HG03354 (cell line): ENCODE results near the gene RPL4.
"Not testable (repeated sequence)": the region's sequence is repeated elsewhere in the genome, so short reads cannot be mapped to it uniquely, and the experiment has no call there.

Experiments used
- ATAC-seq: cut with Tn5 transposase; IDR thresholded peaks from one replicate; pipeline ENCODE4 v1.9.1; 2021; ENCODE audit warnings: mild to moderate bottlenecking; ENCODE audit not compliant: unreplicated experiment, poor library complexity, severe bottlenecking

RPL4 gene

DNA sequence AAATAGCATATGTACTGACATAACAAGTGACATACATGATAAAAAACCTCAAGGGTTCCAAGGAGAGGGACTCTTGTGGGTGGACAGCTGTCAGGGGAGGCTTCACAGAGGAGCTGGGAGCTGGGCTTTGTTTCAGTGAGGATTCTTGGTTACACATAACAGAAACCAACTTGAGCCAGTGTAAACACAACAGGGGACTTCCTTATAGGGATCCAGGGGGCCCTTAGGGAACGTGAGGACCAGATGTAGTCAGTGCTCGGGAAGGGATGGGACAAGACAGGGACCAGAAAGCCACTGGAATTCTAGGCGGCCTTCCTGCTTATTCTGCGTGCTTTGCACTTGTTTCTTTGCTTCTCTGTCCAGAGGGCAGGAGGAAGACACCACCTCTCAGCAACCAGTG is 42.0 kb downstream of the RPL4 start:
- no peak for ATAC-seq

- ATAC-seq: no peak
These were observed 42.7 kb downstream of the RPL4 start for GRCh38 chr15:66461917-66462316.

- not testable (repeated sequence) for ATAC-seq
These were observed 43.4 kb downstream of the RPL4 start for GRCh38 chr15:66461294-66461693.

- ATAC-seq: no peak
These were observed 44.6 kb downstream of the RPL4 start for GRCh38 chr15:66459818-66460615.

- ATAC-seq: no peak
These were observed 48.4 kb downstream of the RPL4 start for GRCh38 chr15:66456211-66456610.

GRCh38 chr15:66454143-66454542 is 50.5 kb downstream of the RPL4 start:
- no peak for ATAC-seq

DNA sequence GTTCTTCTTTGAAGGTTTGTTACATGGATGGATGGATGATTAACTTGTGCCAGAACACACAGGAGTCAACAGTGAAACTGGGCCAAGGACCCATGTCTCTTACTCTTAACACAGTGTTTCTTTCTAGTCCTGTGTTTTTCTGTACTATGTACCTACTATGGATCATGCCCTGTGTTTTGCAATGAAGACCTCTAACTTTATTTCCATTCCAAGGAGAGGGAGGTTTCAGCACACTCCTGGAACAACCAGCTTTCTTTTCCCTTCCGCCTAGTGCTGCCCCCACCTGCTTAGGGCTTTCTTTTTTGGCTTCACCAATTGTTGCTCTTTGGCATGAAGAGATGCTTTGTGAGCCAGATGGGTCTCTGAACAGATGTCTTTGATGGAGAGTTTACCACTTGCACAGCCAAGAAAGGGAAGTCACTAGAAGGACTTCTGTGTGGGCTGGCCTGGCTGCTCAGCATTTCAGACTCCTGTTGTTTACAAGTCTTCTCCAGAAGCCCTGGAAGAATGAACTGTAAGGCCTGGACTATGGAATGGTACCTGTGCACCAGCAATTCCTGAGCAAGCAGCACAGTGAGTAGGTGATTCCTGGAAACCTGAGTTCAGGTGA is 51.6 kb downstream of the RPL4 start:
- no peak for ATAC-seq

- no peak for ATAC-seq
These were observed 52.2 kb downstream of the RPL4 start for GRCh38 chr15:66452420-66452819.
